Measurements from ENCODE around the gene ADAM15.
A peak's percentile ranks its signal among the peaks of the same experiment; 100 is the strongest.

The ADAM15 gene

GRCh38 chr1:155062151-155062686 lies 11.1 kb downstream of the ADAM15 start:
- H3K4me3 ChIP-seq (ENCODE audit: low read depth, low read length), result peak overlapping the region; percentile 11
- TF ChIP-seq, protein P1, sequence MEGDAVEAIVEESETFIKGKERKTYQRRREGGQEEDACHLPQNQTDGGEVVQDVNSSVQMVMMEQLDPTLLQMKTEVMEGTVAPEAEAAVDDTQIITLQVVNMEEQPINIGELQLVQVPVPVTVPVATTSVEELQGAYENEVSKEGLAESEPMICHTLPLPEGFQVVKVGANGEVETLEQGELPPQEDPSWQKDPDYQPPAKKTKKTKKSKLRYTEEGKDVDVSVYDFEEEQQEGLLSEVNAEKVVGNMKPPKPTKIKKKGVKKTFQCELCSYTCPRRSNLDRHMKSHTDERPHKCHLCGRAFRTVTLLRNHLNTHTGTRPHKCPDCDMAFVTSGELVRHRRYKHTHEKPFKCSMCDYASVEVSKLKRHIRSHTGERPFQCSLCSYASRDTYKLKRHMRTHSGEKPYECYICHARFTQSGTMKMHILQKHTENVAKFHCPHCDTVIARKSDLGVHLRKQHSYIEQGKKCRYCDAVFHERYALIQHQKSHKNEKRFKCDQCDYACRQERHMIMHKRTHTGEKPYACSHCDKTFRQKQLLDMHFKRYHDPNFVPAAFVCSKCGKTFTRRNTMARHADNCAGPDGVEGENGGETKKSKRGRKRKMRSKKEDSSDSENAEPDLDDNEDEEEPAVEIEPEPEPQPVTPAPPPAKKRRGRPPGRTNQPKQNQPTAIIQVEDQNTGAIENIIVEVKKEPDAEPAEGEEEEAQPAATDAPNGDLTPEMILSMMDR (conservative IDR thresholded peaks at IDR 0.05; ENCODE audit: low read depth, low read length), result no peak

GRCh38 chr1:155062702-155063411 lies 11.7 kb downstream of the ADAM15 start:
- peak overlapping the region; percentile 31 for H3K4me3 ChIP-seq (ENCODE audit: low read depth, low read length)
- DNase-seq (ENCODE audit: low read depth), result peak; percentile 65
- TF ChIP-seq, protein P1 (conservative IDR thresholded peaks at IDR 0.05; ENCODE audit: low read depth, low read length), result peak; percentile 90

More at GRCh38 chr1:155062151-155062686, 11.1 kb downstream of the ADAM15 start:
- no peak for DNase-seq (ENCODE audit: low read depth)

DNA sequence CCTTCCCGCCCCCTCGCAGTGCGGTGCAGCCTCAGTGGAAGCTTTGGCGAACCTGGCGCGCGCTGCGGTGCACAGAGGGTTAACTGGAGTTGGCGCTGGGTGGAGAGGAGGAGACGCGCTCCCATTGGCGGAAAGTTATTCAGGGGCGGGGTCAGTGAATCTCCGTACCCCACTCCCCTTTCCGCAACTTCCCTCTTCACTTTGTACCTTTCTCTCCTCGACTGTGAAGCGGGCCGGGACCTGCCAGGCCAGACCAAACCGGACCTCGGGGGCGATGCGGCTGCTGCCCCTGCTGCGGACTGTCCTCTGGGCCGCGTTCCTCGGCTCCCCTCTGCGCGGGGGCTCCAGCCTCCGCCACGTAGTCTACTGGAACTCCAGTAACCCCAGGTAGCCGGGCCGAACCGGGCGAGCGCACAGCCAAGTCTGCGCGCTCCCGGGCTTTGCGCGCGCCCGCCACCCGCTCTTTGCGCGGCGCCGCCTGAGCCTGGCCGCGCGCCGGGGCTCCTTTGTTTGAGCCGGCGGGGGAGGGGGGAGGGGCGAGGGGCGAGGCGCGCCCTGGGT lies 12.5 kb downstream of the ADAM15 start, which contains the start of gene EFNA4:
Gene EFNA4, plus strand, starts transcription at position 191 of the 561 bp plus-strand sequence. Its CDS starts 84 bp downstream, at position 275.
- TF ChIP-seq, protein P1 (conservative IDR thresholded peaks at IDR 0.05; ENCODE audit: low read depth, low read length), result no peak
- peak within 1 kb of the TSS; percentile 94 for H3K4me3 ChIP-seq (ENCODE audit: low read depth, low read length)
- DNase-seq (ENCODE audit: low read depth), result peak; percentile 88

GRCh38 chr1:155064111-155064831 lies 13.2 kb downstream of the ADAM15 start:
- TF ChIP-seq, protein P1 (conservative IDR thresholded peaks at IDR 0.05; ENCODE audit: low read depth, low read length), result no peak
- peak overlapping the region; percentile 94 for H3K4me3 ChIP-seq (ENCODE audit: low read depth, low read length)
- DNase-seq (ENCODE audit: low read depth), result peak; percentile 39

DNA sequence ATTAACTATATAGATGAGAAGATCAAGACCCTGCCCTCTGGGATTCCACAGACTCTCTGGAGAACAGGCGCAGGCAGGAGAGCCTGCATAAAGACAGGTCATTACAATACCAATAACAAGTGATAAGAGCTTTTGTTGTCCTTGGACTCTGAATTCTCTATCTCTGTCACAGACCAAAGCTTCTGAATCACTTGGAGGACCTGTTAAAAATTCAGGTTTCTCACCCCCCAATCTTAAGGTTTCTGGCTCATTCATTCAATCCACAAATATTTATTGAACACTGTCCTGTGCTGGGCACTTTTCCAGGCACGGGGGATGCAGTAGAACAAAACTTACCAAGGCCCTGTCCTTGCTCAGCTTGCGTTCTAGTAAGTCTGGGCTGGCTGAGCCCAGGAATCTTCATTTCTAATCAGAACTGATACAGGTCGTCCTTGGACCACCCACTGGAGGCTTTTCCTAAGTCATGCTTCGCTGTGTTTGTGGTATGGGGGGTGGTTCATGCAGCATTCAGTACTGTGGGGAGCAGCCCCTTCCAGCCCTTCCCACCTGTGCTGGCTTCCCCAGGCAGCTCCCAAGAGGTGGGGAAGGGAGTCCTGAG lies 13.8 kb downstream of the ADAM15 start:
- no peak overlapping the region for H3K4me3 ChIP-seq (ENCODE audit: low read depth, low read length)
- TF ChIP-seq, protein P1 (conservative IDR thresholded peaks at IDR 0.05; ENCODE audit: low read depth, low read length), result no peak
- DNase-seq (ENCODE audit: low read depth), result no peak

DNA sequence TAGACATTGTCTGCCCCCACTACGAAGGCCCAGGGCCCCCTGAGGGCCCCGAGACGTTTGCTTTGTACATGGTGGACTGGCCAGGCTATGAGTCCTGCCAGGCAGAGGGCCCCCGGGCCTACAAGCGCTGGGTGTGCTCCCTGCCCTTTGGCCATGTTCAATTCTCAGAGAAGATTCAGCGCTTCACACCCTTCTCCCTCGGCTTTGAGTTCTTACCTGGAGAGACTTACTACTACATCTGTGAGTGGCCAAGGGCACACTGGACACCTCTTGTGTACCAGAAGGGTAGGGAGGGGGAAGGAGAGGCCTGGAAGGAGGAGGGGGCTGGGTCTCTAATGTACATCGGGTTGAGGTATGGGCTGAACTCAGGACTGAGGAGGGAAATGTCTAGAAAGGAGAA lies 15.7 kb downstream of the ADAM15 start:
- DNase-seq (ENCODE audit: low read depth), result no peak
- H3K4me3 ChIP-seq (ENCODE audit: low read depth, low read length), result no peak overlapping the region
- TF ChIP-seq, protein P1 (conservative IDR thresholded peaks at IDR 0.05; ENCODE audit: low read depth, low read length), result no peak
